ENCODE data around the gene PAPLN.

Gene PAPLN

DNA sequence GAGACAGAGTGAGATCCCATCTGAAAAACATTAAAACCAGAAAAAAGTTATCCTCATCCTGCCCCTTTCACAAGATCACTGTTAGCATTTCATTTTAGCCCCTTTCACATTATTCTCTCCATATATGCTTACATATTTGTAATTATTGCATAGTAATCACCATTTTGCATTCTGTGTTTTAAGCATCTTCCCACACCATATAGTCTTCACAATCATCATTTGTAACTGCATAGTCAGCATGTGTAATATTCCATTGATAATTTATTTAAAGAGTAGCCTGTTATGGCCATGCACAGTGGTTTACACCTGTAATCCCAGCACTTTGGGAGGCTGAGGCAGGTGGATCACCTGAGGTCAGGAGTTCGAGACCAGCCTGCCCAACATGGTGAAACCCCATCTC lies 11.8 kb downstream of the PAPLN start:
- DNase-seq (ENCODE audit: extremely low read depth, low read depth): no peak
- TF ChIP-seq, protein P1, sequence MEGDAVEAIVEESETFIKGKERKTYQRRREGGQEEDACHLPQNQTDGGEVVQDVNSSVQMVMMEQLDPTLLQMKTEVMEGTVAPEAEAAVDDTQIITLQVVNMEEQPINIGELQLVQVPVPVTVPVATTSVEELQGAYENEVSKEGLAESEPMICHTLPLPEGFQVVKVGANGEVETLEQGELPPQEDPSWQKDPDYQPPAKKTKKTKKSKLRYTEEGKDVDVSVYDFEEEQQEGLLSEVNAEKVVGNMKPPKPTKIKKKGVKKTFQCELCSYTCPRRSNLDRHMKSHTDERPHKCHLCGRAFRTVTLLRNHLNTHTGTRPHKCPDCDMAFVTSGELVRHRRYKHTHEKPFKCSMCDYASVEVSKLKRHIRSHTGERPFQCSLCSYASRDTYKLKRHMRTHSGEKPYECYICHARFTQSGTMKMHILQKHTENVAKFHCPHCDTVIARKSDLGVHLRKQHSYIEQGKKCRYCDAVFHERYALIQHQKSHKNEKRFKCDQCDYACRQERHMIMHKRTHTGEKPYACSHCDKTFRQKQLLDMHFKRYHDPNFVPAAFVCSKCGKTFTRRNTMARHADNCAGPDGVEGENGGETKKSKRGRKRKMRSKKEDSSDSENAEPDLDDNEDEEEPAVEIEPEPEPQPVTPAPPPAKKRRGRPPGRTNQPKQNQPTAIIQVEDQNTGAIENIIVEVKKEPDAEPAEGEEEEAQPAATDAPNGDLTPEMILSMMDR (IDR thresholded peaks at IDR 0.05; ENCODE audit: low read depth, low read length, missing control alignments): no peak

DNA sequence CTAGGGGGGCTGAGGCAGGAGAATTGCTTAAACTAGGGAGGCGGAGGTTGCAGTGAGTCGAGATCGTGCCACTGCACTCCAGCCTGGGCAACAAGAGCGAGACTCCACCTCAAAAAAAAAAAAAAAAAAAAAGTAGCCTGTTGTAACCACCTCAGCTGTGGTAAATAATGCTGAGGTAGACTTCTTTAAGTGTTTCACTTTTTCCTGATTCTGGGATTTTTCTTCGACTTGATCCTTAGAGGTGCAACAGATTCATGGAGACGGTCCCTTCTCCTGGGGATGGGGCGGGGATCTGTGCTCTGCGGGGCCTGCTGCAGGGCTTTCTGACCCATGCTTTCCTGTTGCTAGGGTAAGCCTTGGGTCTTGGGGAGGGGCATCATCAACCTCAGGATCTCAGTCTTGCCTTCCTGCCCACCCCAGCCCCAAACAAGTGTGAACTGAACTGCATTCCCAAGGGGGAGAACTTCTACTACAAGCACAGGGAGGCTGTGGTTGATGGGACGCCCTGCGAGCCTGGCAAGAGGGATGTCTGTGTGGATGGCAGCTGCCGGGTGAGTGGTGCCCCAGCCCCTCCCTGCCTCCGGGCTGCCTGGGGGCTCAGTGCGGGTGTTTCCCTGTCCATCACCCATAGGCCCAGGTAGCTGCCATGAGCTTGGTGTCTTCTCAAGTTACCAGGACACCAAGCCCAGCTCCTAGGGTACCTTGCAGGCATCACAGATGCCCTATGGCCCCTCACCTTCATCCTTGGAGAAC lies 12.4 kb downstream of the PAPLN start:
- H3K4me3 ChIP-seq (replicated peaks; ENCODE audit: low read depth, low read length): no peak overlapping the region
- DNase-seq (ENCODE audit: extremely low read depth, low read depth): no peak
- TF ChIP-seq, protein P1 (IDR thresholded peaks at IDR 0.05; ENCODE audit: low read depth, low read length, missing control alignments): no peak

More for the DNA sequence above, 11.8 kb downstream of the PAPLN start:
- H3K4me3 ChIP-seq (replicated peaks; ENCODE audit: low read depth, low read length): no peak overlapping the region

DNA sequence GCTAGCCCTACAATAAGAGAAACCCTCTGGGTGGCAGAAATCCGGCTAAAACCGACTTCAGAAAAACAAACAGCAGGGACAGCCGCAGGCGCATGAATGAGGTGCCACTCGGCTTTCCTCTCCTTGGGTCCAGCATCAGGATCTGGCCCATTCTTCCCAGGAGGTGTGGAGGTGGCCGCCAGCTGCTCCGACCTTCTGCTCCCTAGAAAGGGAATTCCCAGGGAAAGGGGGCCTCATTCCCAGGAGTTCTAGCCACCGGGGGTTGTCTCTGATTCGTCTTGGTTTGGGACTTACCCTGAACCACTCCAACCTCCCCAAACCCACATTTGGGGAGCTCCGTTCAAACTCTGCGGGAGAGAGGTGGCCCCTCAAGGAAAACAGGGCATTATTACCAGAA lies 13.0 kb downstream of the PAPLN start:
- no peak overlapping the region for H3K4me3 ChIP-seq (replicated peaks; ENCODE audit: low read depth, low read length)
- TF ChIP-seq, protein P1 (IDR thresholded peaks at IDR 0.05; ENCODE audit: low read depth, low read length, missing control alignments): no peak
- no peak for DNase-seq (ENCODE audit: extremely low read depth, low read depth)

DNA sequence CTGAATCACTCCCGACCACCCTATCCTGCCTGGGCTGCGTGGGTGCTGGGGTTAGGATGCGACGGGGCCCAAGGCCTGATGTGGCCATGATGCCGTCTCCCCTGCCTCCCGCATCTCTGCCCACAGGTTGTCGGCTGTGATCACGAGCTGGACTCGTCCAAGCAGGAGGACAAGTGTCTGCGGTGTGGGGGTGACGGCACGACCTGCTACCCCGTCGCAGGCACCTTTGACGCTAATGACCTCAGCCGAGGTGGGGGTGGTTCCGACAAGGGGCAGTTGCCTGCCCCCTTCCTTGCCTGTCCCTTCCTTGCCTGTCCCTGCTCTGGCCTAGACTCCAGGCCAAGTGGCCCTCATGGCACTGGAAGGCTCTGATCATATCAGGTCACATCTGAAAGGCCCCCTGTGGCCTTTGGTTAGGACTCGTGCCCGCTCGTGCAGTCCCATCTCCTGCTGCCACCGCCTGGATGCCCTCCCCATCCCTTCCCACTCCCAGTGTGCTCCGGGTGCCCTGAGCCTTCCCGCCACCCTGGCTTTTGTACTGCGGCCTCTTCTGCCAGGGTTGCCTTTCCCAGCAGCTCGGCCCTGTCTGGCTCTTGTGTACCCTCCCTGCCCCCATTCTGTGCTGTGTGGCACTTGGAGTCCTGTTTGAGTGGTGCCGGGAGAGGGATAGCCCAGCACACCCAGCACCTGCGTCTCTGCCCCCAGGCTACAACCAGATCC lies 13.6 kb downstream of the PAPLN start:
- no peak overlapping the region for H3K4me3 ChIP-seq (replicated peaks; ENCODE audit: low read depth, low read length)
- TF ChIP-seq, protein P1 (IDR thresholded peaks at IDR 0.05; ENCODE audit: low read depth, low read length, missing control alignments): no peak
- no peak for DNase-seq (ENCODE audit: extremely low read depth, low read depth)

DNA sequence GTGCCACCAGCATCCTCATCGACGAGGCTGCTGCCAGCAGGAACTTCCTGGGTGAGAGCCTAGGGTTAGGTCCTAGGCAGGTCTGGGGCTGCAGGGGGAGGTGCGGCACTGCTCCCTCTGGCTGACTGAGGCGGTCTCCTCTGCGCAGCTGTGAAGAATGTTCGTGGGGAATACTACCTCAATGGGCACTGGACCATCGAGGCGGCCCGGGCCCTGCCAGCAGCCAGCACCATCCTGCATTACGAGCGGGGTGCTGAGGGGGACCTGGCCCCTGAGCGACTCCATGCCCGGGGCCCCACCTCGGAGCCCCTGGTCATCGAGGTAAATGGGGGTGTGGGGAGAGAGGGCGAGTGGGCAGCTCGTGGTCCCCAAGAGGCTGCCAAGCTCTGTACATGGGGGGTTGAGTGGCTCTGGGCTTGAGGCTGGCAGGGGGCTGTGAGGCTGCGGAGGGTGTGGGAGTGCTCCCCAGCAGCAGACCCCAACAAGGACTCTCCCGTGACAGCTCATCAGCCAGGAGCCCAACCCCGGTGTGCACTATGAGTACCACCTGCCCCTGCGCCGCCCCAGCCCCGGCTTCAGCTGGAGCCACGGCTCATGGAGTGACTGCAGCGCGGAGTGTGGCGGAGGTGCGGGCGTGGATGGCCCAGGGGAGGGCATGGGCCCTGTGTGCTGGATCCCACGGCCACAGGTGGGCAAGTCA lies 14.4 kb downstream of the PAPLN start:
- TF ChIP-seq, protein P1 (IDR thresholded peaks at IDR 0.05; ENCODE audit: low read depth, low read length, missing control alignments): no peak
- H3K4me3 ChIP-seq (replicated peaks; ENCODE audit: low read depth, low read length): no peak overlapping the region

DNA sequence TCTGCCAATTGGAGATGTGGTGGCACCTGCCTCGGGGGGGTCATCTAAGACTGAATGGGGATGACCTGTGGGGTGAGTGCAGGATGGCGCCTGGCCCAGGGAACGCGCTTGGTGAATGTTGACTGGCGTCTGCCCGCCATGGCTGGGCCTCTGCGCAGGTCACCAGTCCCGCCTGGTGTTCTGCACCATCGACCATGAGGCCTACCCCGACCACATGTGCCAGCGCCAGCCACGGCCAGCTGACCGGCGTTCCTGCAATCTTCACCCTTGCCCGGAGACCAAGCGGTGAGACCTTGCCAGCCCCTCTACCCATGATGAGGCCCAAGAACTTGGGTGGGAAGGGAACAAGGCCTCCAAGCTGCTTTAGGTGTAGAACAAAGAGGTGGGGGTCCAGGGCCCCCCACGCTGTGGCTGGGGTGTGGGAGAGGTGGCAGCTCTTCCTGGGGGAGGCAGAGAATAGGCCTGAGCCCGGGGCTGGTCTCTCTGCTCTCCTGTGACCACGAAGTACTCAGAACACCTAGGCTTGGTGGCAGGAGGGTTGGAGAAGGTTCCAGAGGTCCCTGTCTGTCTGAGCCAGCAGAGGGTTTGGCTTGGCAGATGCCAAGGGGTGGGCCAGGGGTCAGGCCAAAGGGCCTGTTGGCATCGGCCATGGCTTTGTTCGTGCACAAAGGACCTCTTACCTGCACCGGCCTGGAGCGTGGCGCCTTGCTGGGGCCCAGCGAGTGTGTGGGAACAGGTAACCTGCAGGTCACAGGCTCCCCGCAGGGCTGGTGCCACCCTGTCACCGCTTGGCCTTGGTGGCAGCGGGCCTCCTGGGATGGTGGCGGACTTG lies 15.4 kb downstream of the PAPLN start:
- no peak overlapping the region for H3K4me3 ChIP-seq (replicated peaks; ENCODE audit: low read depth, low read length)
- DNase-seq (ENCODE audit: extremely low read depth, low read depth): no peak
- TF ChIP-seq, protein P1 (IDR thresholded peaks at IDR 0.05; ENCODE audit: low read depth, low read length, missing control alignments): no peak

More for the DNA sequence above, 14.4 kb downstream of the PAPLN start:
- no peak for DNase-seq (ENCODE audit: extremely low read depth, low read depth)
